Stomach (tissue), 9 donors: ENCODE measurements around the gene SMIM24. TPM values are rescaled to one million over a fixed set of nuclear protein-coding genes. Genes with fewer than 3 reads are reported as not detected.

ENCODE experiments used
- DNase-seq, 2 donors: peaks; one replicate each; pipeline versions ENCODE4 v3.0.0 to v3.0.0-alpha.2; 2013 to 2019
- H3K27ac ChIP-seq, 5 donors: fragments of 200-600 bp in 4 of 5; sonication (generic) in 4 of 5; one replicate each; pipeline ENCODE4 v1.5.1; 2013 to 2019; ENCODE audit warnings: mild to moderate bottlenecking in 1 of 5, moderate library complexity in 1 of 5
- H3K27me3 ChIP-seq, 3 donors: fragments of 200-600 bp; sonication (generic); one replicate each; pipeline ENCODE4 v1.5.1; 2017 to 2019; ENCODE audit warnings: mixed run types in 1 of 3
- H3K36me3 ChIP-seq, 4 donors: fragments of 200-600 bp; sonication (generic); 1 replicate in 3 of 4; 2 replicates in 1 of 4; pipeline ENCODE4 v1.5.1; 2016 to 2019
- H3K4me1 ChIP-seq, 4 donors: fragments of 200-600 bp; sonication (generic); one replicate each; pipeline ENCODE4 v1.5.1; 2016 to 2019
- H3K4me3 ChIP-seq, 4 donors: fragments of 200-600 bp; sonication (generic) in 3 of 4; one replicate each; pipeline ENCODE4 v1.5.1; 2016 to 2019; ENCODE audit warnings: mild to moderate bottlenecking in 1 of 4
- H3K9me3 ChIP-seq, 4 donors: fragments of 200-600 bp; sonication (generic); one replicate each; pipeline ENCODE4 v1.5.1; 2016 to 2019
- CTCF ChIP-seq, 7 experiments: fragments of 450-650 bp in 4 of 7; fragments of 200-600 bp in 3 of 7; sonication (generic) in 3 of 7; IDR thresholded peaks; one replicate each; pipeline ENCODE4 v1.5.1; 2016 to 2019; ENCODE audit warnings: antibody characterized with exemption in 7 of 7, control low read depth in 2 of 7, mild to moderate bottlenecking in 1 of 7
- EP300 ChIP-seq: sonication (generic); formaldehyde crosslinking; IDR thresholded peaks from one replicate; pipeline ENCODE4 v1.6.1; 2017; ENCODE audit warnings: antibody characterized with exemption
- POLR2A ChIP-seq, 4 donors: fragments of 450-650 bp; IDR thresholded peaks; one replicate each; pipeline ENCODE4 v1.6.1; 2016; ENCODE audit warnings: antibody characterized with exemption in 4 of 4, control low read depth in 2 of 4, mild to moderate bottlenecking in 1 of 4, moderate library complexity in 1 of 4
- POLR2AphosphoS5 ChIP-seq, 3 donors: sonication (generic); formaldehyde crosslinking; IDR thresholded peaks; one replicate each; pipeline ENCODE4 v1.6.1; 2016; ENCODE audit warnings: antibody characterized with exemption in 3 of 3
- WGBS, 5 donors: extraction: QIAGEN DNeasy Blood & Tissue Kit in 3 of 5; methylation state at CpG; one replicate each; pipeline versions ENCODE4 v1.1.5 to v1.1.7; 2013 to 2018; 5-methylcytosine and 5-hydroxymethylcytosine counted together
- intact Hi-C: fragments of 100-400 bp; cut with DNase I; formaldehyde crosslinking; loops from one replicate; pipeline ENCODE4 v1.15.1; 2023; ENCODE audit warnings: low total_unique reads
- polyA plus RNA-seq, 3 donors: library from polyadenylated mRNA; stranded (reverse); fragments of 200-250 nt; gene quantifications; one replicate each; pipeline ENCODE4 v1.2.3, GENCODE V29; 2013
- small RNA-seq, 4 donors: library from RNA; depleted of rRNA; stranded (forward); fragments of <200 nt; gene quantifications; one replicate each; pipeline ENCODE3, GENCODE V24; 2016
- total RNA-seq, 5 donors: library from RNA; depleted of rRNA; stranded (reverse); fragments of >200 nt; gene quantifications; one replicate each; pipeline versions ENCODE4 v1.1.0 to v1.2.3, GENCODE V29; 2014 to 2016
- donor health status: healthy with polysubstance abuse.
- donor health status: Bipolar disorder and iron deficiency.
- donor health status: healthy.

Gene SMIM24
- total and polyA plus RNA-seq, 8 donors: 1.4 to 178 (median 68.7) TPM; not detected in 1

GRCh38 chr19:3426433-3426832, 53.9 kb downstream of the SMIM24 start:
- no peak for DNase-seq
- Histone ChIP-seq H3K36me3 (peaks cover 19 to 37% (median 33%) of the 10 kb centered on the region in 4 donors), H3K9me3 (no peaks in the 10 kb centered on the region), H3K4me3 (no peak overlapping the region), H3K27ac (peak overlapping the region in 3 of 5 donors; percentile 90 to 92 (median 91)), H3K27me3 (no peaks in the 10 kb centered on the region), H3K4me1 (peaks cover 27 to 68% (median 52%) of the 10 kb centered on the region in 4 donors)
- TF ChIP-seq POLR2A (IDR thresholded peaks at IDR 0.05) (no peak), CTCF (IDR thresholded peaks at IDR 0.05) (no peak), POLR2AphosphoS5 (IDR thresholded peaks at IDR 0.05) (no peak), EP300 (no peak)
- intact Hi-C loops: no loop called here
- WGBS, 5 donors: 87 to 94% (median 92%) methylated on average over 9 of the region's 9 CpGs

Small RNA genes lying within 50 kb of the gene (small RNA-seq; reads per million reads assigned to genes)
- gene RF00212: 0 reads per million in 4 donors

Other genes starting within 250 kb of the SMIM24 start
- gene NFIC, start 113.9 kb downstream of the SMIM24 start, total RNA-seq: 100 to 1,000 TPM in 2 of 5 donors, 10 to 100 TPM in 3; 32.3 to 251 (median 94.2) TPM
- gene NFIC, start 113.9 kb downstream of the SMIM24 start, polyA plus RNA-seq: 10 to 100 TPM; 16.7 to 61.5 (median 34.2) TPM
- gene SMIM44, start 2.9 kb upstream of the SMIM24 start, total RNA-seq: not detected
- gene SMIM44, start 2.9 kb upstream of the SMIM24 start, polyA plus RNA-seq: 1 to 10 TPM in 1 of 3 donors, not detected in 2; 2.7 TPM
- gene DOHH, start 20.1 kb upstream of the SMIM24 start, total RNA-seq: 10 to 100 TPM in 2 of 5 donors, 1 to 10 TPM in 1, under 1 TPM in 1, not detected in 1; 0.45 to 21.7 (median 11.1) TPM
- gene DOHH, start 20.1 kb upstream of the SMIM24 start, polyA plus RNA-seq: 10 to 100 TPM; 10.7 to 14.1 (median 13.6) TPM
- gene FZR1, start 25.8 kb upstream of the SMIM24 start, total RNA-seq: 100 to 1,000 TPM in 1 of 5 donors, 10 to 100 TPM in 3, 1 to 10 TPM in 1; 9.4 to 113 (median 31.9) TPM
- gene FZR1, start 25.8 kb upstream of the SMIM24 start, polyA plus RNA-seq: 10 to 100 TPM; 10.5 to 17.2 (median 13.9) TPM
- gene TEKTIP1, start 58.6 kb upstream of the SMIM24 start, total RNA-seq: not detected
- under 1 TPM in 2 of 3 donors, not detected in 1; 0.28 to 1.00 TPM for gene TEKTIP1, start 58.6 kb upstream of the SMIM24 start, polyA plus RNA-seq
- 10 to 100 TPM in 4 of 5 donors, under 1 TPM in 1; 0.58 to 96.4 (median 62.5) TPM for gene MFSD12, start 77.1 kb upstream of the SMIM24 start, total RNA-seq
- gene MFSD12, start 77.1 kb upstream of the SMIM24 start, polyA plus RNA-seq: 10 to 100 TPM in 2 of 3 donors, 1 to 10 TPM in 1; 8.2 to 35.6 (median 34.1) TPM
- gene HMG20B, start 92.4 kb upstream of the SMIM24 start, total RNA-seq: 100 to 1,000 TPM in 3 of 5 donors, 10 to 100 TPM in 2; 39.8 to 638 (median 160) TPM
- 100 to 1,000 TPM in 1 of 3 donors, 10 to 100 TPM in 2; 79.5 to 103 (median 80.6) TPM for gene HMG20B, start 92.4 kb upstream of the SMIM24 start, polyA plus RNA-seq
- 1 to 10 TPM in 1 of 5 donors, not detected in 4; 2.9 TPM for gene GIPC3, start 105.0 kb upstream of the SMIM24 start, total RNA-seq
- 1 to 10 TPM in 2 of 3 donors, under 1 TPM in 1; 0.75 to 2.0 (median 1.1) TPM for gene GIPC3, start 105.0 kb upstream of the SMIM24 start, polyA plus RNA-seq
- 1 to 10 TPM in 1 of 5 donors, under 1 TPM in 1, not detected in 3; 0.37 to 1.0 TPM for gene TBXA2R, start 126.3 kb upstream of the SMIM24 start, total RNA-seq
- 1 to 10 TPM in 2 of 3 donors, under 1 TPM in 1; 0.50 to 2.6 (median 1.2) TPM for gene TBXA2R, start 126.3 kb upstream of the SMIM24 start, polyA plus RNA-seq
- gene CACTIN, start 146.3 kb upstream of the SMIM24 start, total RNA-seq: 100 to 1,000 TPM in 1 of 5 donors, 10 to 100 TPM in 3, 1 to 10 TPM in 1; 9.8 to 180 (median 19.4) TPM
- gene CACTIN, start 146.3 kb upstream of the SMIM24 start, polyA plus RNA-seq: 10 to 100 TPM; 10.2 to 13.9 (median 12.4) TPM
- gene PIP5K1C, start 219.9 kb upstream of the SMIM24 start, total RNA-seq: 100 to 1,000 TPM in 1 of 5 donors, 10 to 100 TPM in 4; 15.1 to 164 (median 36.8) TPM
- 10 to 100 TPM in 2 of 3 donors, 1 to 10 TPM in 1; 8.6 to 18.5 (median 12.5) TPM for gene PIP5K1C, start 219.9 kb upstream of the SMIM24 start, polyA plus RNA-seq
- gene TJP3, start 227.9 kb upstream of the SMIM24 start, total RNA-seq: 100 to 1,000 TPM in 2 of 5 donors, 10 to 100 TPM in 3; 31.9 to 204 (median 95.1) TPM
- 10 to 100 TPM; 62.3 to 96.1 (median 93.1) TPM for gene TJP3, start 227.9 kb upstream of the SMIM24 start, polyA plus RNA-seq